ENCODE results near the gene OTOGL.
"Not testable (repeated sequence)": the region's sequence is repeated elsewhere in the genome, so short reads cannot be mapped to it uniquely, and the experiment has no call there.

- TF ChIP-seq CTCF, POLR2A (IDR thresholded peaks at IDR 0.05): not testable (repeated sequence)
Measured at GRCh38 chr12:80307436-80307835, 208.1 kb downstream of the OTOGL start.
